H9 (cell line): ENCODE measurements around the gene FNIP1. TPM values are rescaled to one million over a fixed set of nuclear protein-coding genes. Genes with fewer than 3 reads are reported as not detected.

Experiments used
- DNase-seq: peaks from one replicate; pipeline ENCODE4 v3.0.0-alpha.2; 2017
- H2AFZ ChIP-seq: one replicate; pipeline ENCODE4 v1.6.1; 2013; ENCODE audit warnings: mild to moderate bottlenecking, low read length, control low read depth, moderate library complexity
- H2AK5ac ChIP-seq: 2 replicates; pipeline ENCODE4 v1.6.1; 2013; ENCODE audit warnings: low read length, control low read depth, mixed read lengths; ENCODE audit not compliant: insufficient read length
- H2BK120ac ChIP-seq: one replicate; pipeline ENCODE4 v1.6.1; 2013; ENCODE audit warnings: low read depth, mild to moderate bottlenecking, low read length, control low read depth, inconsistent platforms; ENCODE audit not compliant: poor library complexity, severe bottlenecking
- H2BK12ac ChIP-seq: 2 replicates; pipeline ENCODE4 v1.6.1; 2013; ENCODE audit warnings: low read length, control low read depth, mixed read lengths, low read depth; ENCODE audit not compliant: insufficient read length
- H2BK15ac ChIP-seq: 2 replicates; pipeline ENCODE4 v1.6.1; 2013; ENCODE audit warnings: low read depth, low read length, control low read depth
- H2BK20ac ChIP-seq: one replicate; pipeline ENCODE4 v1.6.1; 2013; ENCODE audit warnings: low read depth, mild to moderate bottlenecking, low read length, control low read depth, inconsistent platforms; ENCODE audit not compliant: poor library complexity, severe bottlenecking
- H2BK5ac ChIP-seq: 2 replicates; pipeline ENCODE4 v1.6.1; 2013; ENCODE audit warnings: low read length, control low read depth, mixed read lengths; ENCODE audit not compliant: insufficient read length
- H3K14ac ChIP-seq: 2 replicates; pipeline ENCODE4 v1.6.1; 2013; ENCODE audit warnings: low read length, control low read depth; ENCODE audit not compliant: insufficient read depth
- H3K18ac ChIP-seq: 2 replicates; pipeline ENCODE4 v1.6.1; 2013; ENCODE audit warnings: low read depth, mild to moderate bottlenecking, mixed read lengths, low read length, control low read depth; ENCODE audit not compliant: insufficient read length
- H3K23ac ChIP-seq: 2 replicates; pipeline ENCODE4 v1.6.1; 2013; ENCODE audit warnings: low read length, control low read depth, mixed read lengths, low read depth; ENCODE audit not compliant: insufficient read length
- H3K23me2 ChIP-seq: 2 replicates; pipeline ENCODE4 v1.6.1; 2013; ENCODE audit warnings: low read depth, mild to moderate bottlenecking, mixed read lengths, low read length, control low read depth; ENCODE audit not compliant: insufficient read length, poor library complexity, severe bottlenecking
- H3K27ac ChIP-seq: 2 replicates; pipeline ENCODE4 v1.5.1; 2013; ENCODE audit warnings: low read length, control low read depth, mixed read lengths, low read depth; ENCODE audit not compliant: insufficient read length
- H3K27me3 ChIP-seq: 2 replicates; pipeline ENCODE4 v1.6.1; 2013; ENCODE audit warnings: low read length, control low read depth, inconsistent platforms; ENCODE audit not compliant: insufficient read depth
- H3K4ac ChIP-seq: 2 replicates; pipeline ENCODE4 v1.6.1; 2013; ENCODE audit warnings: low read depth, mild to moderate bottlenecking, control low read depth, inconsistent platforms, low read length, moderate library complexity
- H3K4me1 ChIP-seq: 2 replicates; pipeline ENCODE4 v1.6.1; 2013; ENCODE audit warnings: low read length, control low read depth, inconsistent platforms; ENCODE audit not compliant: insufficient read depth
- H3K4me2 ChIP-seq: 2 replicates; pipeline ENCODE4 v1.6.1; 2013; ENCODE audit warnings: low read length, control low read depth, mixed read lengths; ENCODE audit not compliant: insufficient read length, insufficient read depth
- H3K56ac ChIP-seq: 2 replicates; pipeline ENCODE4 v1.6.1; 2013; ENCODE audit warnings: low read depth, mild to moderate bottlenecking, mixed read lengths, low read length, control low read depth; ENCODE audit not compliant: insufficient read length
- H3K79me1 ChIP-seq: 2 replicates; pipeline ENCODE4 v1.6.1; 2013; ENCODE audit warnings: low read depth, mild to moderate bottlenecking, moderate library complexity, low read length, control low read depth, inconsistent platforms; ENCODE audit not compliant: insufficient read depth, poor library complexity, severe bottlenecking
- H3K79me2 ChIP-seq: 2 replicates; pipeline ENCODE4 v1.6.1; 2013; ENCODE audit warnings: low read length, control low read depth, inconsistent platforms; ENCODE audit not compliant: insufficient read depth
- H3K9ac ChIP-seq: 2 replicates; pipeline ENCODE4 v1.6.1; 2013; ENCODE audit warnings: low read length, control low read depth, mixed read lengths; ENCODE audit not compliant: insufficient read length; ENCODE audit errors: extremely low read depth
- H3K9me3 ChIP-seq: one replicate; pipeline ENCODE4 v1.6.1; 2013; ENCODE audit warnings: low read depth, low read length, inconsistent platforms; ENCODE audit not compliant: control insufficient read depth
- H3T11ph ChIP-seq: one replicate; pipeline ENCODE4 v1.6.1; 2013; ENCODE audit warnings: mild to moderate bottlenecking, low read length, control low read depth, inconsistent platforms
- H4K20me1 ChIP-seq: one replicate; pipeline ENCODE4 v1.6.1; 2013; ENCODE audit not compliant: control insufficient read depth, insufficient read length, insufficient read depth
- H4K5ac ChIP-seq: 2 replicates; pipeline ENCODE4 v1.6.1; 2013; ENCODE audit warnings: low read depth, mild to moderate bottlenecking, mixed read lengths, low read length, control low read depth; ENCODE audit not compliant: insufficient read length
- H4K8ac ChIP-seq: replicated peaks from 2 replicates; pipeline ENCODE4 v1.6.1; 2013; ENCODE audit warnings: low read length, control low read depth, mixed read lengths, low read depth; ENCODE audit not compliant: insufficient read length
- H4K91ac ChIP-seq: 2 replicates; pipeline ENCODE4 v1.6.1; 2013; ENCODE audit warnings: low read depth, mild to moderate bottlenecking, moderate library complexity, mixed read lengths, low read length, control low read depth; ENCODE audit not compliant: insufficient read length
- H3K27ac Mint-ChIP-seq, 3 experiments: 2 replicates in 2 of 3; 3 replicates in 1 of 3; pipeline ENCODE4 v1.8.0; 2020 to 2021; ENCODE audit warnings: mixed read lengths in 3 of 3, mild to moderate bottlenecking in 1 of 3, moderate library complexity in 1 of 3
- H3K27me3 Mint-ChIP-seq: 2 replicates; pipeline ENCODE4 v1.8.0; 2021; ENCODE audit warnings: low read depth, mild to moderate bottlenecking, moderate library complexity, mixed read lengths
- H3K36me3 Mint-ChIP-seq, 3 experiments: 2 replicates in 2 of 3; 3 replicates in 1 of 3; pipeline ENCODE4 v1.8.0; 2020 to 2021; ENCODE audit warnings: low read depth in 3 of 3, mixed read lengths in 3 of 3; ENCODE audit not compliant: insufficient read depth in 1 of 3
- H3K4me1 Mint-ChIP-seq, 2 experiments: 2 replicates each; pipeline ENCODE4 v1.8.0; 2020; ENCODE audit warnings: mixed read lengths in 2 of 2
- H3K4me3 Mint-ChIP-seq, 2 experiments: 2 replicates in 1 of 2; 3 replicates in 1 of 2; pipeline ENCODE4 v1.8.0; 2020 to 2021; ENCODE audit warnings: mild to moderate bottlenecking in 2 of 2, mixed read lengths in 2 of 2, moderate library complexity in 1 of 2
- H3K9me3 Mint-ChIP-seq, 2 experiments: 2 replicates in 1 of 2; 3 replicates in 1 of 2; pipeline ENCODE4 v1.8.0; 2020; ENCODE audit warnings: mild to moderate bottlenecking in 2 of 2, mixed read lengths in 2 of 2, moderate library complexity in 1 of 2
- WGBS: extraction: QIAGEN DNeasy Blood & Tissue Kit; methylation state at CpG from one replicate; pipeline ENCODE4 v1.1.7; 2013; ENCODE audit warnings: missing lambda C conversion rate, low lambda C conversion rate, mixed read lengths; ENCODE audit not compliant: insufficient read length; ENCODE audit errors: extremely low coverage; 5-methylcytosine and 5-hydroxymethylcytosine counted together
- total RNA-seq: library from RNA; stranded (reverse); gene quantifications from 2 replicates; pipeline ENCODE4 v1.2.1, GENCODE V29; 2021
- TF ChIP-seq, protein P1 (sequence below): fragments of 200-600 bp; sonication (generic); conservative IDR thresholded peaks from 3 replicates; pipeline ENCODE4 v1.8.0; 2021; ENCODE audit warnings: antibody characterized with exemption, mild to moderate bottlenecking

The FNIP1 gene
- total RNA-seq, 1 experiment from 2014 or later: 13.4 TPM

GRCh38 chr5:131824631-131825030, 27.8 kb upstream of the FNIP1 start:
- TF ChIP-seq, protein P1, sequence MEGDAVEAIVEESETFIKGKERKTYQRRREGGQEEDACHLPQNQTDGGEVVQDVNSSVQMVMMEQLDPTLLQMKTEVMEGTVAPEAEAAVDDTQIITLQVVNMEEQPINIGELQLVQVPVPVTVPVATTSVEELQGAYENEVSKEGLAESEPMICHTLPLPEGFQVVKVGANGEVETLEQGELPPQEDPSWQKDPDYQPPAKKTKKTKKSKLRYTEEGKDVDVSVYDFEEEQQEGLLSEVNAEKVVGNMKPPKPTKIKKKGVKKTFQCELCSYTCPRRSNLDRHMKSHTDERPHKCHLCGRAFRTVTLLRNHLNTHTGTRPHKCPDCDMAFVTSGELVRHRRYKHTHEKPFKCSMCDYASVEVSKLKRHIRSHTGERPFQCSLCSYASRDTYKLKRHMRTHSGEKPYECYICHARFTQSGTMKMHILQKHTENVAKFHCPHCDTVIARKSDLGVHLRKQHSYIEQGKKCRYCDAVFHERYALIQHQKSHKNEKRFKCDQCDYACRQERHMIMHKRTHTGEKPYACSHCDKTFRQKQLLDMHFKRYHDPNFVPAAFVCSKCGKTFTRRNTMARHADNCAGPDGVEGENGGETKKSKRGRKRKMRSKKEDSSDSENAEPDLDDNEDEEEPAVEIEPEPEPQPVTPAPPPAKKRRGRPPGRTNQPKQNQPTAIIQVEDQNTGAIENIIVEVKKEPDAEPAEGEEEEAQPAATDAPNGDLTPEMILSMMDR: no peak
- Histone ChIP-seq H4K8ac (no peak overlapping the region), H3K27me3 (no peaks in the 10 kb centered on the region)

More at GRCh38 chr5:131824631-131825030, 27.8 kb upstream of the FNIP1 start:
- no peaks in the 10 kb centered on the region for H3K4me1 Mint-ChIP-seq
- no peaks in the 10 kb centered on the region for H3K79me2 ChIP-seq
- H3K27ac ChIP-seq: no peak overlapping the region
- no peak overlapping the region for H2BK15ac ChIP-seq
- no peak overlapping the region for H3K27ac Mint-ChIP-seq
- no peaks in the 10 kb centered on the region for H3K27me3 Mint-ChIP-seq
- no peak overlapping the region for H2AK5ac ChIP-seq
- H3K56ac ChIP-seq: no peak overlapping the region
- no peak overlapping the region for H3K18ac ChIP-seq
- no peak overlapping the region for H3K9ac ChIP-seq
- no peak overlapping the region for H3T11ph ChIP-seq
- no peak overlapping the region for H3K4me3 Mint-ChIP-seq
- H2BK12ac ChIP-seq: no peak overlapping the region
- H4K91ac ChIP-seq: no peak overlapping the region
- no CpG with 5 or more reads among the region's 1 CpG for WGBS
- no peak overlapping the region for H3K23ac ChIP-seq
- no peaks in the 10 kb centered on the region for H3K79me1 ChIP-seq
- H2BK20ac ChIP-seq: no peak overlapping the region
- no peak for DNase-seq
- H3K9me3 ChIP-seq: no peaks in the 10 kb centered on the region
- no peak overlapping the region for H3K4me2 ChIP-seq
- no peak overlapping the region for H2BK120ac ChIP-seq
- H3K36me3 Mint-ChIP-seq: no peaks in the 10 kb centered on the region; a peak in 4 of 7 replicates
- H3K23me2 ChIP-seq: no peaks in the 10 kb centered on the region
- no peak overlapping the region for H3K4ac ChIP-seq
- no peak overlapping the region for H2BK5ac ChIP-seq
- H4K5ac ChIP-seq: no peak overlapping the region
- H3K14ac ChIP-seq: no peak overlapping the region
- H3K9me3 Mint-ChIP-seq: peaks cover 9 to 16% of the 10 kb centered on the region in 2 experiments; a peak in 4 of 5 replicates
- H3K4me1 ChIP-seq: no peaks in the 10 kb centered on the region
- no peaks in the 10 kb centered on the region for H4K20me1 ChIP-seq
- no peak overlapping the region for H2AFZ ChIP-seq
